B cell (primary cell): ENCODE measurements around the gene CHD5. TPM values are rescaled to one million over a fixed set of nuclear protein-coding genes. Genes with fewer than 3 reads are reported as not detected.

Source experiments
- ATAC-seq: fragments of 200-7000 bp; cut with Tn5 transposase; one replicate; pipeline ENCODE4 v1.10.0; 2021; ENCODE audit warnings: low read depth, mild to moderate bottlenecking, moderate number of reproducible peaks, moderate library complexity
- CTCF ChIA-PET: fragments of 350-600 bp; sonication (Branson Sonifier 250); formaldehyde crosslinking; loops from one replicate; lab custom pipeline; 2021; ENCODE audit warnings: antibody characterized with exemption, inconsistent platforms; lab: Charles Lee
- POLR2A ChIA-PET: fragments of 350-600 bp; sonication (Branson Sonifier 250); formaldehyde crosslinking; loops from one replicate; lab custom pipeline; 2021; ENCODE audit warnings: antibody characterized with exemption; lab: Charles Lee
- DNase-seq: peaks from one replicate; pipeline ENCODE4 v3.0.0; 2013
- H2AFZ ChIP-seq: 2 replicates; pipeline ENCODE4 v1.6.1; 2012; ENCODE audit warnings: mild to moderate bottlenecking, low read depth, low read length; ENCODE audit not compliant: insufficient read depth, poor library complexity, severe bottlenecking
- H3K27ac ChIP-seq, 2 donors: 1 replicate in 1 of 2; 2 replicates in 1 of 2; pipeline ENCODE4 v1.5.1; 2012 to 2013; ENCODE audit warnings: low read length in 2 of 2, mild to moderate bottlenecking in 2 of 2, moderate library complexity in 1 of 2
- H3K27me3 ChIP-seq, 4 experiments: fragments of 200-600 bp in 1 of 4; sonication (generic) in 1 of 4; replicated peaks in 1 of 4; 1 replicate in 2 of 4; 2 replicates in 2 of 4; pipeline versions ENCODE4 v1.6.1 to v1.7.0; 2013 to 2016; ENCODE audit warnings: low read length in 3 of 4, mild to moderate bottlenecking in 2 of 4, mixed read lengths in 1 of 4, moderate library complexity in 1 of 4; ENCODE audit not compliant: insufficient read depth in 4 of 4, control insufficient read depth in 3 of 4; ENCODE audit errors: control extremely low read depth in 1 of 4
- H3K36me3 ChIP-seq, 2 experiments: replicated peaks in 1 of 2; 1 replicate in 1 of 2; 2 replicates in 1 of 2; pipeline versions ENCODE4 v1.6.1 to v1.7.1; 2013; ENCODE audit warnings: low read length in 1 of 2; ENCODE audit not compliant: insufficient read depth in 2 of 2, control insufficient read depth in 1 of 2; ENCODE audit errors: control extremely low read depth in 1 of 2, extremely low read depth in 1 of 2
- H3K4me1 ChIP-seq, 2 donors: fragments of 200-600 bp in 1 of 2; sonication (generic) in 1 of 2; 1 replicate in 1 of 2; 2 replicates in 1 of 2; pipeline versions ENCODE4 v1.5.1 to v1.6.1; 2013 to 2017; ENCODE audit warnings: low read length in 2 of 2; ENCODE audit not compliant: control insufficient read depth in 2 of 2, insufficient read depth in 2 of 2
- H3K4me2 ChIP-seq: replicated peaks from 2 replicates; pipeline ENCODE3; 2012; ENCODE audit warnings: mild to moderate bottlenecking, low read depth, low read length; ENCODE audit not compliant: poor library complexity, severe bottlenecking
- H3K4me3 ChIP-seq, 5 experiments: fragments of 200-600 bp in 1 of 5; sonication (generic) in 1 of 5; 1 replicate in 3 of 5; 2 replicates in 2 of 5; pipeline versions ENCODE4 v1.5.1 to v1.7.0; 2011 to 2016; ENCODE audit warnings: low read length in 4 of 5, mild to moderate bottlenecking in 4 of 5, low read depth in 2 of 5, control low read depth in 1 of 5, moderate library complexity in 1 of 5; ENCODE audit not compliant: insufficient read depth in 1 of 5; ENCODE audit errors: control extremely low read depth in 1 of 5, extremely low read depth in 1 of 5
- H3K79me2 ChIP-seq: fragments of 200-600 bp; sonication (generic); one replicate; pipeline ENCODE4 v1.6.0; 2016; ENCODE audit warnings: low read length; ENCODE audit not compliant: control insufficient read depth, insufficient read depth
- H3K9ac ChIP-seq: fragments of 200-600 bp; sonication (generic); 2 replicates; pipeline ENCODE4 v1.6.1; 2017; ENCODE audit warnings: mild to moderate bottlenecking, low read length, moderate library complexity
- H3K9me3 ChIP-seq, 3 donors: one replicate each; pipeline versions ENCODE4 v1.6.1 to v1.7.1; 2013; ENCODE audit warnings: low read length in 2 of 3; ENCODE audit not compliant: control insufficient read depth in 2 of 3, insufficient read depth in 1 of 3; ENCODE audit errors: control extremely low read depth in 1 of 3
- H4K20me1 ChIP-seq: 2 replicates; pipeline ENCODE4 v1.6.0; 2012; ENCODE audit warnings: mild to moderate bottlenecking, low read length; ENCODE audit not compliant: insufficient read depth, control insufficient read depth, poor library complexity, severe bottlenecking
- H3K27ac Mint-ChIP-seq: one replicate; pipeline ENCODE4 v1.8.0; 2021; ENCODE audit warnings: mixed read lengths
- H3K27me3 Mint-ChIP-seq: one replicate; pipeline ENCODE4 v1.8.0; 2021; ENCODE audit warnings: mixed read lengths
- H3K4me1 Mint-ChIP-seq: one replicate; pipeline ENCODE4 v1.8.0; 2021; ENCODE audit warnings: mixed read lengths
- H3K4me3 Mint-ChIP-seq: one replicate; pipeline ENCODE4 v1.8.0; 2021; ENCODE audit warnings: mixed read lengths
- H3K9me3 Mint-ChIP-seq: one replicate; pipeline ENCODE4 v1.8.0; 2022; ENCODE audit warnings: mixed read lengths; ENCODE audit not compliant: insufficient read depth
- CTCF ChIP-seq: fragments of 200-600 bp; IDR thresholded peaks from one replicate; pipeline ENCODE4 v1.8.0; 2022; ENCODE audit warnings: antibody characterized with exemption, mild to moderate bottlenecking
- EZH2 ChIP-seq: IDR thresholded peaks from 2 replicates; pipeline ENCODE4 v1.6.1; 2012; ENCODE audit warnings: borderline replicate concordance, low read depth, mild to moderate bottlenecking, moderate library complexity, low read length; ENCODE audit not compliant: insufficient read depth, poor library complexity, severe bottlenecking
- WGBS: methylation state at CpG from one replicate; pipeline ENCODE4 v1.1.5; 2013; ENCODE audit warnings: missing lambda C conversion rate; ENCODE audit not compliant: insufficient coverage; 5-methylcytosine and 5-hydroxymethylcytosine counted together
- intact Hi-C: fragments of 100-400 bp; cut with micrococcal nuclease; formaldehyde crosslinking; loops from one replicate; pipeline ENCODE4 v1.10.0; 2022
- polyA plus RNA-seq: library from polyadenylated mRNA; depleted of rRNA; stranded (reverse); fragments of >200 nt; gene quantifications from 2 replicates; pipeline ENCODE4 v1.2.3, GENCODE V29; 2012
- total RNA-seq, 2 donors: library from RNA; stranded (reverse); fragments of 120-200 nt in 1 of 2; gene quantifications; 1 replicate in 1 of 2; 2 replicates in 1 of 2; pipeline versions ENCODE4 v1.2.3 to v1.2.4, GENCODE V29; 2013 to 2022

Gene CHD5
- total and polyA plus RNA-seq, 2 donors (not counting 1 experiment from before 2014, with no cell fraction given): 0.18 to 0.20 TPM

GRCh38 chr1:6093611-6094010, 86.5 kb downstream of the CHD5 start:
- CTCF ChIA-PET: no interaction called here
- H3K27ac Mint-ChIP-seq: no peak overlapping the region

GRCh38 chr1:6093071-6093470, 87.0 kb downstream of the CHD5 start:
- intact Hi-C loops: no loop called here
- ATAC-seq (no peak), DNase-seq (no peak)
- 94% methylated on average over 8 of the region's 10 CpGs for WGBS
- H3K27me3 Mint-ChIP-seq: no peaks in the 10 kb centered on the region
- no peak overlapping the region for H3K4me2 ChIP-seq
- no peaks in the 10 kb centered on the region for H3K9me3 Mint-ChIP-seq
- no peaks in the 10 kb centered on the region for H3K4me1 ChIP-seq
- H3K27ac Mint-ChIP-seq: no peak overlapping the region
- H3K9me3 ChIP-seq: no peaks in the 10 kb centered on the region
- peaks cover 2 to 44% of the 10 kb centered on the region in 2 experiments for H3K36me3 ChIP-seq
- no peaks in the 10 kb centered on the region for H3K27me3 ChIP-seq
- H3K4me3 ChIP-seq: no peak overlapping the region
- no peaks in the 10 kb centered on the region for H4K20me1 ChIP-seq
- no peak overlapping the region for H3K4me3 Mint-ChIP-seq
- H3K4me1 Mint-ChIP-seq: no peaks in the 10 kb centered on the region
- CTCF ChIA-PET: no interaction called here
- TF ChIP-seq EZH2: no peak
- TF ChIP-seq CTCF: no peak
- H3K9ac ChIP-seq: no peak overlapping the region
- H3K27ac ChIP-seq: no peak overlapping the region
- no peaks in the 10 kb centered on the region for H3K79me2 ChIP-seq
- H2AFZ ChIP-seq: no peak overlapping the region
- POLR2A ChIA-PET: no interaction called here

More at GRCh38 chr1:6093611-6094010, 86.5 kb downstream of the CHD5 start:
- Histone ChIP-seq H3K79me2 (no peaks in the 10 kb centered on the region), H3K27me3 (no peaks in the 10 kb centered on the region), H3K9me3 (no peaks in the 10 kb centered on the region), H3K36me3 (peaks cover 2 to 44% of the 10 kb centered on the region in 2 experiments), H4K20me1 (no peaks in the 10 kb centered on the region), H3K9ac (no peak overlapping the region), H3K4me3 (no peak overlapping the region), H3K27ac (no peak overlapping the region), H3K4me2 (no peak overlapping the region), H2AFZ (no peak overlapping the region), H3K4me1 (no peaks in the 10 kb centered on the region)
- H3K4me3 Mint-ChIP-seq: no peak overlapping the region
- WGBS: 99% methylated on average over 9 of the region's 9 CpGs
- DNase-seq (no peak), ATAC-seq (no peak)
- POLR2A ChIA-PET: no interaction called here
- H3K9me3 Mint-ChIP-seq: no peaks in the 10 kb centered on the region
- intact Hi-C loops: no loop called here
- TF ChIP-seq EZH2: no peak
- TF ChIP-seq CTCF: no peak
- no peaks in the 10 kb centered on the region for H3K4me1 Mint-ChIP-seq
- H3K27me3 Mint-ChIP-seq: no peaks in the 10 kb centered on the region
